GM06990 (cell line): ENCODE data around the gene CFAP298.
"Not testable (repeated sequence)": the region's sequence is repeated elsewhere in the genome, so short reads cannot be mapped to it uniquely, and the experiment has no call there.

ENCODE experiments used
- DNase-seq: peaks from one replicate; pipeline ENCODE4 v3.0.0-alpha.2; 2011; ENCODE audit not compliant: insufficient read length; ENCODE audit errors: extremely low read depth
- H3K27me3 ChIP-seq: replicated peaks from 2 replicates; pipeline ENCODE4 v1.6.0; 2011; ENCODE audit warnings: low read length; ENCODE audit not compliant: control insufficient read depth, insufficient read depth
- H3K36me3 ChIP-seq: 2 replicates; pipeline ENCODE4 v1.5.1; 2011; ENCODE audit warnings: low read length; ENCODE audit not compliant: control insufficient read depth, insufficient read depth
- H3K4me3 ChIP-seq: replicated peaks from 2 replicates; pipeline ENCODE4 v1.5.1; 2011; ENCODE audit warnings: low read depth, mild to moderate bottlenecking, control low read depth, low read length
- CTCF ChIP-seq: IDR thresholded peaks from 2 replicates; pipeline ENCODE4 v1.5.1; 2011; ENCODE audit warnings: low read length, control low read depth, mild to moderate bottlenecking, inconsistent platforms; ENCODE audit not compliant: insufficient read depth, poor library complexity, severe bottlenecking

The CFAP298 gene

GRCh38 chr21:32612075-32612998 lies at the start of gene CFAP298:
TSS of gene CFAP298 (minus strand) at chr21:32612377. CDS start at chr21:32612243, 134 bp downstream.
- Histone ChIP-seq H3K27me3 (no peaks in the 10 kb centered on the region), H3K36me3 (no peaks in the 10 kb centered on the region), H3K4me3 (peak within 1 kb of the TSS; percentile 96)
- no peak for TF ChIP-seq CTCF
- DNase-seq: peak; percentile 91

- not testable (repeated sequence) for DNase-seq, H3K36me3 ChIP-seq, H3K4me3 ChIP-seq, H3K27me3 ChIP-seq
Measured at GRCh38 chr21:32661026-32661782, 49.0 kb upstream of the CFAP298 start.

- Histone ChIP-seq H3K36me3 (no peaks in the 10 kb centered on the region; the same call in none of the 2 replicates), H3K4me3 (no peak overlapping the region), H3K27me3 (no peaks in the 10 kb centered on the region)
- no peak for TF ChIP-seq CTCF
- DNase-seq: no peak
Measured at GRCh38 chr21:32658524-32658923, 46.3 kb upstream of the CFAP298 start.

- DNase-seq: no peak
- Histone ChIP-seq H3K27me3 (no peaks in the 10 kb centered on the region), H3K4me3 (no peak overlapping the region), H3K36me3 (peaks cover 3% of the 10 kb centered on the region)
- TF ChIP-seq CTCF: peak; percentile 70
Measured at GRCh38 chr21:32653326-32653901, 41.2 kb upstream of the CFAP298 start.

GRCh38 chr21:32648165-32648564 lies 36.0 kb upstream of the CFAP298 start:
- no peak for TF ChIP-seq CTCF
- DNase-seq: no peak
- Histone ChIP-seq H3K4me3 (no peak overlapping the region), H3K27me3 (no peaks in the 10 kb centered on the region), H3K36me3 (peaks cover 3% of the 10 kb centered on the region)
